GM18511 (cell line): ENCODE data around the gene NFIC.
"Not testable (repeated sequence)": the region's sequence is repeated elsewhere in the genome, so short reads cannot be mapped to it uniquely, and the experiment has no call there.

ENCODE experiments used
- ATAC-seq: cut with Tn5 transposase; IDR thresholded peaks from one replicate; pipeline ENCODE4 v1.9.1; 2021; ENCODE audit warnings: mild to moderate bottlenecking, moderate library complexity; ENCODE audit not compliant: unreplicated experiment

Gene NFIC

GRCh38 chr19:3336680-3337523 is 29.5 kb upstream of the NFIC start:
- ATAC-seq = no peak

DNA sequence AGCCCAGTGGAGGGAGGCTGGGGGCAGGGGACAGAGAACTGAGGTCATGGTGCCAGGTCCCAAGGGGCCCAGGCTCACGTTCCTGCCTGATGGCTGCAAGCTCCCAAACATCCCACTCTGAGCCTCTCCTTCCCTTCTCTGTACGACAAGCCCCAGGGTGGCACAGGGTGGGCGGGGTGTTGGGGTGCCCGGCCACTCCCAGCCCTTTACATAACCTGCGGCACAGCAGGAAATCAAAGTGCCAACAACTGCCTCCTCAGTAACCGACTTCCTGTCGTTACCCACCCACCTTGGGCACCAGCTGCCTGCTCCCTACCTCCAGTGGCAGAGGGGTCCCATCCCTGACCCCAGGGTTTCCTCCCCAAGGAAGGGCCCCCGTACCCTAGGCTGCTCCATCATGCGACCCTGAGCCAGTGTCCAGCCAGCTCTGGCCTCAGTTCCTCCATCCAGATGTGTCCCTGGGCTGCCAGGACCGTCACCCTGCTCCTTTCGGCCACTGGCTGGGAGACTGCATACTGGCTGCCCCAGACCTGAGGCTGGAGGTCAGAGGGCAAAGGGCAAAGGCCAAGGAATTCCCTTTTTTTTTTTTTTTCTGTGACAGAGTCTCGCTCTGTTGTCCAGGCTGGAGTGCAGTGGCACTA is 27.7 kb upstream of the NFIC start:
- ATAC-seq = no peak

DNA sequence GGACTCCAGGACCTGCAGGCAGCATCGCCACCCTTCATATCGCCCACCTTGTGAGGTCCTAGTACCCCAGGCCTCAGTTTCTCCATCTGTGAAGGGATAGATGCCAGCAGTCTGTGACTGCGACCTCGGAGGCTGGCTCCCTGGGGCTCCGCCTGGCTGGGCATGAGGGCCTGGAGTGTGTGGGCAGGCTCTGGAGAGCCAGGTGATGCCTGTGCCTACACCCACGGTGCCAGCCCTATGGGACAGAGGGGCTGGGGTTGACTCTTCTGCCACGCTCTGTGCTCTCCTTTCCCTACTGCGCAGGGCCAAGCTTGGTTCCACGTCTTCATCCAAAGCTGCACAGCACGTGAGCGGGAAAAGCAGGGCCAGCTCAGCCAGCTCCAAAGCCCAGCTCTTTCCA is 26.0 kb upstream of the NFIC start:
- no peak for ATAC-seq

DNA sequence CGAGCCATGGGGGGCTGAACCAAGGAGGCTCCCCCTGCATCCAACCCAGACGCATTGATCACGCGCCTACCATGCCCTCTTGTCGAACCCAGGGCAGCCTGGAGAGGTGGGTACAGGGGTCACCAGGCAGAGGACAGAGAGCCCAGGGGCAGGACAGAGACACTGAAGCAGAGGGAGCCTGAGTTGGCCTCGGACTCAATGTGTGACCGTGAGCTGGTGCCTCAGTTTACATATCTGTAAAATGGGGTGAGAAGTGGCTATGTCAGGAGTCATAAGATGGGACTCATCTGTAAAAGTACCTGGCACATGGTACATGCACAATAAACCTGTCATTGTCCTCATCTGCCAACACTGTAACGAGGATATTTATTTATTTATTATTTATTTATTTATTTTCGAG is 24.1 kb upstream of the NFIC start:
- no peak for ATAC-seq

GRCh38 chr19:3342962-3343361 is 23.4 kb upstream of the NFIC start:
- ATAC-seq = not testable (repeated sequence)

DNA sequence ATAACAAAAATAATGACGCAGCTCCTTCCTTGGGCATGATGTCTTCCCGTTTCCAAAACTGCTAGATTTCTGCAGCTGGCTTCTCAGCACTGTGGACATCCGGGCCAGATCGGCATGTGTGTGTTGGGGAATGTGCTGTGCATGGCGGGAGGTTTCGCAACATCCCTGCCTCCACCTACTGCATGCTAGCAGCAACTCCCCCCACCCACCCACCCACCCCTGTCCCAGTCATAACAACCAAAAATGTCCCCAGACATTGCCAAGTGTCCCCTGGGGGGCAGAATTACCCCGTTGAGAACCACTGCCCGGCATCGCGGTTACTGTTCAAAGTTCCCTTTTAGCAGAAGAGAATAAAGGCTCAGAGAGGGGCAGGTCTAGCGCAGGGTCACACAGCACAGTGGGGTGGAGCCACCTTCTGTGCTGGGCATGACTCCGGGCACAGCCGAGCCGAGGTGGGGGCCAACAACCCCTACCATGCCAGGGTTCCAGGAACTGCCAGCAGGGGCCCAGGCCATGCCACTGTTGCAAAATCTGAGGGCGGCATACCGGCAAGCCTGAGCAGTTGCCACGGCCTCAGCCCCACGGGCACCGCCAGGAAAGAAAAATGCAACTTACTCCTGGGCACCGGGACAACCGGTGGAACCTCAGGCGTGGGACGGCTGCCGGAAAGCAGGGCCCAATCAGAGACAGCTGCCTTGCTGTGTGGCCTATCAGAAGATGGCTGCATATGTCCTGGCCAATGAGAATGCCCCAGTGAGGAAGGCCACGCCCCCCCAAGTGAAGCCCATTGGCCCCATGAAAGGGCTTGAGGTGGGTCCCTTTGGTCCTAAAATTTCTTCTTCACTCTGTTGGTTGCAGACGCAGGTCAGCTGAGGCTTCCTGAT is 22.5 kb upstream of the NFIC start:
- no peak for ATAC-seq

- no peak for ATAC-seq
These were observed 21.5 kb upstream of the NFIC start for GRCh38 chr19:3344608-3345598.

DNA sequence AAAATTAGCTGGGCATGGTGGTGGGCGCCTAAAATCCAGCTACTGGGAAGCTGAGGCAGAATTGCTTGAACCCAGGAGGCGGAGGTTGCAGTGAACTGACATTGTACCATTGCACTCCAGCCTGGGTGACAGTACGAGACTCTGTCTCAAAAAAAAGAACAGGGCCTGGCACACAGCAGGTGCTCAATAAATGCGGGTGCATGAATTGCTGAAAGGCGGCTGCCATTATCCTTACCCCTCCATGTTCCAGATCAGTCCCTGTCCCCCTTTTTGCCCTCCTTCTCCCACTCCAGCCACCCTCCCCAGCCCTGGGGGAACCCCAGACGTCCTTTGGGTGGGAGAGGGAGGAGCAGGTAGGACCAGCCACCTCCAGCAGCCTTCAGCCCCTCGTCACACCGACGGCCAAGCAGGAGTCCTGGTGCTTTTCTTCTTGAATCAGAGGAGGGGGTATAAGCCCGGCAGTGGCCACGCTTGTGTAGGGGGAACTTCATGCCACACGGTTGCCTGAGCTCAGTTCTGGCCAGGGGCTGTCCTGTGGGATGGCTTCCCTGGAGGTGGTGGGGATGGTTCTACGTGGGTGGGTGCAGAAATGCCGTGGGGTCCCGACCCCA is 20.4 kb upstream of the NFIC start:
- no peak for ATAC-seq

GRCh38 chr19:3346677-3347353 is 19.6 kb upstream of the NFIC start:
- no peak for ATAC-seq

DNA sequence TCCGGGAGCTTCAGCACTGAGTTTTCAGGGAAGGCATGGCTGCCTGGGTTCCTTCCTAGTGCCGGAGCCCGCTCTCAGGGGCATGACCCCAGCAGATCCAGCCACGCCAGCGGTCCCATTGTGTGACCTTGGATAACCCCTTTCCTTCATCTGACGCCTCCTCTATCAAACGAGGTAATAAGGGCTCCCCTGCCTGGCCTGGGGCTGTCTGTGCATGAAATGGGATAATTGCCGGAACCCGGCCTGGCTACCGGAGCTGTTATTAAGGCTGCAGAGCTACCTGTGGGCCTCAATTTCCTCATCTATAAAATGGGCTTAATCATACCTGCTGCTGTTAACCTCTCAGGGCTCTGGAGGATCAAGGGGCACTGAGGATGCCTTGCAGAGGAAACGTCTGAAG is 18.3 kb upstream of the NFIC start:
- no peak for ATAC-seq

DNA sequence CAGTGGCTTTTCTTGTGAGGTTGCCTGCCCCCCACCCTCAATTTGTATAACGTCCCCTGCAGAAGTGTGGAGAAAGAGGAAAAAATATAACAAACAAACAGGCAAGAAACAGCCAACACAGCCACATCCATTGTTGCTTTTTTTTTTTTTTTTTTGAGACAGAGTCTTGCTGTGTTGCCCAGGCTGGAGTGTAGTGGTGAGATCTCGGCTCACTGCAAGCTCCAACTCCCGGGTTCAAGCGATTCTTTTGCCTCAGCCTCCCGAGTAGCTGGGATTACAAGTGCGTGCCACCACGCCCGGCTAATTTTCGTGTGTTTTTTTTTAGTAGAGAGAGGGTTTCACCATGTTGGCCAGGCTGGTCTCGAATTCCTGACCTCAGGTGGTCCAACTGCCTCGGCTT is 17.9 kb upstream of the NFIC start:
- not testable (repeated sequence) for ATAC-seq

- no peak for ATAC-seq
These were observed 16.2 kb upstream of the NFIC start for GRCh38 chr19:3350014-3350663.

DNA sequence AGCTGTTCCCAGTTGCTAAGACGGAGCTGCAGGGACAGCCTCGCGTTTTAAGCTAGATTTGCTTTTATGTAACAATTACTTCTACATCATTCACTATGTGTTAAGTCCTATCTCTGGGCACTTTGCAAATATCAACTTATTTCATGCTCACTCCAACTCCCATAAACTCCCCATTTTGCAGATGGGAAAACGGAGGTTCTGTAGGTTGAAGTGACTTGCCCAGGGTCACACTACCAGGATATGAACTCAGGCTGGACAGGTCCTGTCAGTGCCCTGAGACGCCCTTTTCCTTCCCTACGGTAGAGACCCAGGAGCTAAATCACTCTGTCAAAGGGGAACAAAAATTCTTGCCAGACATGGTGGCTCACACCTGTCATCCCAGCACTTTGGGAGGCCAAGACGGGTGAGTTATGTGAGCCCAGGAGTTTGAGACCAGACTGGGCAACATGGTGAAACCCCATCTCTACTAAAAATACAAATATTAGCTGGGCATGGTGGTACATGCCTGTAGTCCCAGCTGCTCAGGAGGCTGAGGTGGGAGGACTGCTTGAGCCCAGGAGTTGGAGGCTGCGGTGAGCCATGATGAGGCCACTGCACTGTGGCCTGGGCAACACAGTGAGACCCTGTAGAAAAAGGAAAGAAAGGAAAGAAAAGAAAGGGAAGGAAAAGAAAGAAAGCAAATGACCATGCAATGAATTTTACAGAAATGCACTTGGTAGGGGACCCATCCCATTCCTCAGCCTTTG is 14.5 kb upstream of the NFIC start:
- ATAC-seq = no peak

DNA sequence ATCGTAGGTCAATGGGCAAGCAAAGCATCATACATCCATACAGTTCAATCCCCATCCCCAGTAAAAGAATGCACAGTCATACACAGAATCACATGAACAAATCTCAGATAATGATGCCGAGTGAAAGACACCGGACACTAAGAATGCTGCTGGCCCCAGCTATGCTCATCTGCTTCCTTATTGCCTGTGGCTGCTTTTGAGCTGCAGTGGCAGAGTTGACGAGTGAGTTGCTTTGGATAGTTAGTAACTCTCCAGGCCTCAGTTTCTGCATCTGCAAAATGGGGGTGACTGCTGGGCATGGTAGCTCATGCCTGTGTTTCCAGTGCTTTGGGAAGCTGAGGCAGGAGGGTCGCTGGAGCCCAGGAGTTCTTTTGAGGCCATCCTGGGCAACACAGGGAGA is 12.9 kb upstream of the NFIC start:
- no peak for ATAC-seq

DNA sequence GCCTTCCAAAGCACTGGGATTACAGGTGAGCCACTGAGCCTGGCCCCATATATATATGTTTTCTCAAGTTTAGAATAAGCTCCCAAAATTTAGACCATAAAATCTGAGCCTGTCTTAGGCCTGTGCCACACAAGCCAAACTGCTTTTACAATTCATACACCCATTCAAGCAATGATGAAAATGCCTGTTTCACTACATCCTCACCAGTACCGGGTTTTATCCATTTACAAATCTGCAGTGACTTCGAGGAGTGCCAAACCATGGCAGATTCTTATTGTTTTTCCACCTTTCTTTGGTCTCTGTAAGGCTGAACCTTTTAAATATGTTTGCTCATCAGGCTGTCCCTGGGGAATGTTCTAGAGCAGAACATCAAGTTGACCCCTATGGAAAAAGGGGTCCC is 9.6 kb upstream of the NFIC start:
- ATAC-seq = no peak

GRCh38 chr19:3357271-3357991 is 9.0 kb upstream of the NFIC start:
- ATAC-seq = no peak

- ATAC-seq = no peak
These were observed 8.2 kb upstream of the NFIC start for GRCh38 chr19:3357992-3358688.
